Heart left ventricle (tissue), 16 donors: ENCODE measurements around the gene ADAM33. TPM values are rescaled to one million over a fixed set of nuclear protein-coding genes. Genes with fewer than 3 reads are reported as not detected.

Experiments
- ATAC-seq, 4 donors: fragments of 200-7000 bp; cut with Tn5 transposase; one replicate each; pipeline ENCODE4 v1.9.1; 2020 to 2022; ENCODE audit warnings: moderate library complexity in 4 of 4, mild to moderate bottlenecking in 3 of 4, moderate number of reproducible peaks in 1 of 4
- DNase-seq, 5 donors: peaks; one replicate each; pipeline ENCODE4 v3.0.0-alpha.2; 2020
- H3K27ac ChIP-seq, 12 donors: fragments of 200-600 bp; sonication (generic) in 4 of 12; one replicate each; pipeline versions ENCODE4 v1.5.0 to v1.8.0; 2016 to 2022; ENCODE audit warnings: mild to moderate bottlenecking in 2 of 12
- H3K27me3 ChIP-seq, 9 donors: fragments of 200-600 bp; sonication (generic) in 2 of 9; one replicate each; pipeline versions ENCODE4 v1.5.1 to v1.8.0; 2016 to 2022; ENCODE audit warnings: mild to moderate bottlenecking in 3 of 9
- H3K36me3 ChIP-seq, 9 donors: fragments of 200-600 bp; sonication (generic) in 2 of 9; one replicate each; pipeline versions ENCODE4 v1.5.0 to v1.8.0; 2018 to 2022; ENCODE audit warnings: mild to moderate bottlenecking in 2 of 9
- H3K4me1 ChIP-seq, 12 donors: fragments of 200-600 bp; sonication (generic) in 4 of 12; one replicate each; pipeline versions ENCODE4 v1.5.0 to v1.8.0; 2016 to 2022; ENCODE audit warnings: mild to moderate bottlenecking in 3 of 12
- H3K4me3 ChIP-seq, 12 donors: fragments of 200-600 bp; sonication (generic) in 4 of 12; one replicate each; pipeline versions ENCODE4 v1.5.0 to v1.8.0; 2017 to 2022; ENCODE audit warnings: mild to moderate bottlenecking in 9 of 12, moderate library complexity in 4 of 12
- H3K9me3 ChIP-seq, 12 donors: fragments of 200-600 bp; sonication (generic) in 4 of 12; one replicate each; pipeline versions ENCODE4 v1.5.0 to v1.8.0; 2016 to 2022; ENCODE audit warnings: mild to moderate bottlenecking in 1 of 12
- POLR2A ChIP-seq, 2 donors: fragments of 450-650 bp; IDR thresholded peaks; one replicate each; pipeline ENCODE4 v1.6.1; 2017; ENCODE audit warnings: antibody characterized with exemption in 2 of 2, mild to moderate bottlenecking in 2 of 2, moderate library complexity in 2 of 2
- WGBS, 4 donors: extraction: QIAGEN DNeasy Blood & Tissue Kit in 2 of 4; methylation state at CpG; one replicate each; pipeline versions ENCODE4 v1.1.5 to v1.1.7; 2013 to 2018; 5-methylcytosine and 5-hydroxymethylcytosine counted together
- intact Hi-C, 10 donors: fragments of 100-400 bp; cut with DNase I; formaldehyde crosslinking; loops; one replicate each; pipeline versions ENCODE4 v1.11.1 to v1.14.2; 2022
- polyA plus RNA-seq, 2 donors: library from polyadenylated mRNA; stranded (reverse); fragments of 200-250 nt; gene quantifications; one replicate each; pipeline ENCODE4 v1.2.3, GENCODE V29; 2013
- total RNA-seq, 9 donors: library from RNA; depleted of rRNA in 2 of 9; stranded (reverse); fragments of >200 nt in 2 of 9; fragmentation: NEBNext Ultra II Directional in 3 of 9; extraction: Animal tissue kit (Norgen Biotek cat#: 25700) in 3 of 9; gene quantifications; one replicate each; pipeline versions ENCODE4 v1.1.0 to v1.2.4, GENCODE V29; 2016 to 2023
- TF ChIP-seq, protein P1 (sequence below), 12 donors: fragments of 200-600 bp; sonication (generic) in 4 of 12; IDR thresholded peaks; one replicate each; pipeline versions ENCODE4 v1.5.0 to v1.8.0; 2018 to 2022; ENCODE audit warnings: antibody characterized with exemption in 12 of 12, mild to moderate bottlenecking in 5 of 12
- donor health status: ischemic (EF 13 %, LVEDD 7.1; RV severe dilation, severe dysfunction).
- donor health status: healthy with polysubstance abuse.
- donor health status: DM: no; HTN: yes; CAD: no.
- donor health status: DM: no; HTN: no; CAD: no.
- donor health status: ischemic (EF 25% LVEDD 6.9; RV normal size, moderate dysfunction).
- donor health status: ischemic (EF 25% LVEDD 5.7; RV mildly dilated, moderate dysfunction).
- donor health status: healthy.
- donor health status: DM: yes; HTN: yes; CAD: no.
- donor health status: ischemic (EF 35%, LVEDD 5.7; RV mildly dilated, moderate dysfunction).
- donor health status: nonischemic (EF 11% LVEDD 7.7; RV severe dilation, severe dysfunction).
- donor health status: DM: yes; HTN: yes; CAD: no.
- donor health status: PGD.
- donor health status: ischemic (EF 29% LVEDD 5.4; RV normal size, mild dysfunction).
- donor health status: nonischemic (EF 23%, LVEDD 6.1; RV moderate dilation, normal function).

Gene ADAM33
- total and polyA plus RNA-seq, 11 donors, result 2.3 to 21.2 (median 3.5) TPM

DNA sequence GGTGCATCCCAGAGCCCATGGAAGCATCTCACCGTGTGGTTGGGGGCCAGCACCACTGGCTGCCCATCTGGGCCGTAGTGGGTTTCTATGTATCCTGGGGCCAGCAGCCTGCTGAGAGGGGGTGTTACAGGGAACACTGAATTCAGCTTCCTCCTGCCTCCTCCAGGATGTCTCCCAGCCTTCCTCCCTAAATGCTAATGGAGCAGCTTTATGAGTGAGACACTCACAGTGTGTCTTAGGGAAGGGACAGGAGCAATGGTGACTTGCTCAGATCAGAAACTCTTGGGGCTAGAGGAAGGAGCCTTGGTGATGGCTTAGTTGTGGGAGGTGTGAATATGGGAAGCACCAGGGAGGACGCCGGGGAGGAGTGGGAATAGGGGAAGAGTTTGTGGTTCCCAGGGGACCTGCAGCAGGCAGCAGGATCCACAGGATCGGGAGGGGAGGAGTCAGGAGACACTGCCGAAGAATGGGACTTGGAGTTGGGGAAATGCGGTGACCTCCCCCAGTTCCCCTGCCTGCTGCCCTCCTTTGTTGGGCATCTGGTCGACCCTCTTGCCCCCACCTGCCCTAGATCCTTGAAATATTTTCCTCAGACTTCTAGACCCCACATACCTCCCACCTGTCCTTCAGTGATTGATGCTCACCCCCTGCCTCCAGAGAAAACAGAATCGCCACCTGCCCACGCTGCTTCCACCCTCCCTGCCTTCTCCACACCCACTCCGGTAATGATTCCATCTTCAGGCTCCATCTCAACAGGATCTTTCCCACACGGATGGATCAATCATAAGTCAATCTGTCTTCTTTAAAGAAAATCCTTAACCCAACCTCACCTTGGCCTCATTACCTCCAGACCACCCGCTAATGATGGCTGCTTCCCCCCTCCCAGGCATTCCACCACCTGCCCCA, 6.6 kb downstream of the ADAM33 start:
- Histone ChIP-seq H3K9me3 (no peaks in the 10 kb centered on the region), H3K4me3 (no peak overlapping the region), H3K27me3 (peaks cover 8 to 52% (median 36%) of the 10 kb centered on the region in 9 donors), H3K27ac (no peak overlapping the region), H3K36me3 (peaks cover 0 to 3% (median 0%) of the 10 kb centered on the region in 9 donors), H3K4me1 (peaks cover 0 to 35% (median 19%) of the 10 kb centered on the region in 12 donors)
- WGBS, 4 donors, result 51 to 55% (median 54%) methylated on average over 11 to 13 of the region's 13 CpGs
- ATAC-seq, result no peak
- no peak for TF ChIP-seq POLR2A (IDR thresholded peaks at IDR 0.05)
- TF ChIP-seq, protein P1, sequence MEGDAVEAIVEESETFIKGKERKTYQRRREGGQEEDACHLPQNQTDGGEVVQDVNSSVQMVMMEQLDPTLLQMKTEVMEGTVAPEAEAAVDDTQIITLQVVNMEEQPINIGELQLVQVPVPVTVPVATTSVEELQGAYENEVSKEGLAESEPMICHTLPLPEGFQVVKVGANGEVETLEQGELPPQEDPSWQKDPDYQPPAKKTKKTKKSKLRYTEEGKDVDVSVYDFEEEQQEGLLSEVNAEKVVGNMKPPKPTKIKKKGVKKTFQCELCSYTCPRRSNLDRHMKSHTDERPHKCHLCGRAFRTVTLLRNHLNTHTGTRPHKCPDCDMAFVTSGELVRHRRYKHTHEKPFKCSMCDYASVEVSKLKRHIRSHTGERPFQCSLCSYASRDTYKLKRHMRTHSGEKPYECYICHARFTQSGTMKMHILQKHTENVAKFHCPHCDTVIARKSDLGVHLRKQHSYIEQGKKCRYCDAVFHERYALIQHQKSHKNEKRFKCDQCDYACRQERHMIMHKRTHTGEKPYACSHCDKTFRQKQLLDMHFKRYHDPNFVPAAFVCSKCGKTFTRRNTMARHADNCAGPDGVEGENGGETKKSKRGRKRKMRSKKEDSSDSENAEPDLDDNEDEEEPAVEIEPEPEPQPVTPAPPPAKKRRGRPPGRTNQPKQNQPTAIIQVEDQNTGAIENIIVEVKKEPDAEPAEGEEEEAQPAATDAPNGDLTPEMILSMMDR (IDR thresholded peaks at IDR 0.05), result no peak
- intact Hi-C loops, result loop anchor here in 7 of 10 donors (2.0 to 10.0 kb wide), 9 partner anchors 36 to 420 kb away; partner anchors contain the start of genes ADISSP (in 2 of the 7) and SPEF1 (in 1 of the 7)
- no peak for DNase-seq

DNA sequence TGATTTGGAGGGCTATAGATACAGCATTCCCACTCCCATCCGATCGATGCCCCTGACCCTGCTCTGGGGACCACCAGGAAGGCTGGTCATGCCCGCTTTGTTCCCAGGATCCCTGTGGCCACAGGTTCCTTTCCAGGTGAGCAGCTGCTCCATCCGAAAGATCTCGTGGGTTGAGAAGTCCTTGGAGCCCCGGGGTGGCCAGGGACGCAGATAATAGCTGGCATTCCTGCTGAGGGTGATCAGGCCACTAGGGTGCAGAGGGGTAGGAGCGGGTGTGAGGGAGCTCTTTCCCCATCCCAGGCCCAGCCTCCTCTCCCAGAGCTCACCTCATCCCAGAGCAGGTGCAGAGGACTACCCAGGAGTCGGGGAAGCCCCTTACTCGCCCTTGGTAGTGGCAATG, 7.4 kb downstream of the ADAM33 start:
- Histone ChIP-seq H3K27ac (no peak overlapping the region), H3K27me3 (peaks cover 8 to 52% (median 36%) of the 10 kb centered on the region in 9 donors), H3K4me1 (peaks cover 0 to 31% (median 19%) of the 10 kb centered on the region in 12 donors), H3K4me3 (no peak overlapping the region), H3K36me3 (peaks cover 0 to 3% (median 0%) of the 10 kb centered on the region in 9 donors), H3K9me3 (no peaks in the 10 kb centered on the region)
- intact Hi-C loops, result loop anchor here in 4 of 10 donors (2.0 to 10.0 kb wide), 4 partner anchors 36 to 420 kb away; no protein-coding TSS in a partner anchor
- ATAC-seq (no peak), DNase-seq (peak in 1 of 5 donors; percentile 13)
- TF ChIP-seq, protein P1 (IDR thresholded peaks at IDR 0.05), result no peak
- no peak for TF ChIP-seq POLR2A (IDR thresholded peaks at IDR 0.05)
- WGBS, 4 donors, result 68 to 70% (median 69%) methylated on average over 9 to 10 of the region's 10 CpGs

DNA sequence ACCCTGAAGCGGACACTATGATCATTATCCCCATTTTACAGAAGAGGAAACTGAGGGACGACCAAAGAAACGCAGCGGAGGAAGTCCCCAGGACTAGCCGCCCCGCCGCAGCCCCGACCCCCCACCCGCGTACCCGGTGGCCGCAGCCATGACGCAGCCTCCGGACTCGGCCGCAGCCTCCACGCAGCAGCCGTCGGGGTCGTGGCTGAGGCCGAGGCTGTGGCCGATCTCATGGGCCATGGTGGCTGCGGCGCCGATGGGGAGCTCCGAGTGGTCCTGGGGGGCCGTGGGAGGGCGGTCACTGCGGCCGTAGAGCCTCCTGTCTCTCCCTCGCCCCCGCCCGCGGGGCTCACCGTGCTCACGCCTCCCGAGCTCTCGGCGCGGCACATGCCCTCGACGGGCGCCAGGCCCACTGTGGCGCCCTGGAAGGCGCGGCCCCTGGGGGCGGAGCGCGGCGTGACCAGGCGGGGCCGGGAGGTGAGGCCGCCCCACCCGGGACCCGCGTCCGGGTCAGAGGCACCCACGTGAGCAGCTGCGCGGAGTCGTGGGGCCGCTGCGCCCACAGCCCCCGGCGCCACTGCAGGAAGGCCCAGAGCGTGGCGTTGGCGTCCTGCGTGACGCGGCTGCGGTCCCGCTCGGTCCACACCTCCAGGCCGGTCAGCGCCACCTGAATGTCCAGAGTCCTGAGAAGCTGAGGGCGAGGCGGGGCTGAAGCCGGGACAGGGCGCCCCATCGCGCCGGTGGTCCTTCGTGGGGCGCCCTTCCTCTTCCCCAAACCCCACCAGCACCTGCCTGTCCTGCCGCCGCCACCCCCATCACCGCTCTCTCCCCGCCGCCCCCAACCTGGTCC, 8.4 kb downstream of the ADAM33 start:
- intact Hi-C loops, result loop anchor here in 4 of 10 donors (2.0 to 10.0 kb wide), 4 partner anchors 37 to 421 kb away; no protein-coding TSS in a partner anchor
- Histone ChIP-seq H3K27ac (no peak overlapping the region), H3K4me1 (peaks cover 0 to 31% (median 18%) of the 10 kb centered on the region in 12 donors), H3K27me3 (peaks cover 8 to 52% (median 36%) of the 10 kb centered on the region in 9 donors), H3K4me3 (no peak overlapping the region), H3K36me3 (peaks cover 0 to 3% (median 0%) of the 10 kb centered on the region in 9 donors), H3K9me3 (no peaks in the 10 kb centered on the region)
- DNase-seq, result peak in 1 of 5 donors; percentile 66
- no peak for ATAC-seq
- WGBS, 4 donors, result 44 to 46% (median 45%) methylated on average over 32 to 90 of the region's 90 CpGs
- TF ChIP-seq POLR2A (IDR thresholded peaks at IDR 0.05), result no peak
- TF ChIP-seq, protein P1 (IDR thresholded peaks at IDR 0.05), result no peak
